Right lobe of liver (tissue), 6 donors: ENCODE results near the gene PHF3. TPM values are rescaled to one million over a fixed set of nuclear protein-coding genes. Genes with fewer than 3 reads are reported as not detected.
A peak's percentile ranks its signal among the peaks of the same experiment; 100 is the strongest.
"Not testable (repeated sequence)": the region's sequence is repeated elsewhere in the genome, so short reads cannot be mapped to it uniquely, and the experiment has no call there.

Source experiments
- ATAC-seq, 4 donors: fragments of 200-7000 bp; cut with Tn5 transposase; one replicate each; pipeline ENCODE4 v1.9.1; 2020; ENCODE audit warnings: mild to moderate bottlenecking in 4 of 4, moderate library complexity in 4 of 4
- DNase-seq, 3 donors: peaks; one replicate each; pipeline ENCODE4 v3.0.0-alpha.2; 2020
- H3K27ac ChIP-seq, 3 donors: fragments of 200-600 bp; one replicate each; pipeline ENCODE4 v1.8.0; 2022
- H3K27me3 ChIP-seq, 2 donors: fragments of 200-600 bp; one replicate each; pipeline ENCODE4 v1.8.0; 2022
- H3K36me3 ChIP-seq, 4 donors: fragments of 200-600 bp; sonication (generic) in 1 of 4; one replicate each; pipeline versions ENCODE4 v1.5.1 to v1.8.0; 2017 to 2022; ENCODE audit warnings: control low read depth in 1 of 4
- H3K4me1 ChIP-seq, 4 donors: fragments of 200-600 bp; sonication (generic) in 1 of 4; one replicate each; pipeline versions ENCODE4 v1.5.1 to v1.8.0; 2017 to 2022; ENCODE audit warnings: control low read depth in 1 of 4
- H3K4me3 ChIP-seq, 3 donors: fragments of 200-600 bp; one replicate each; pipeline ENCODE4 v1.8.0; 2022
- H3K9me3 ChIP-seq, 4 donors: fragments of 200-600 bp; sonication (generic) in 1 of 4; one replicate each; pipeline versions ENCODE4 v1.5.1 to v1.8.0; 2017 to 2022; ENCODE audit warnings: control low read depth in 1 of 4
- CTCF ChIP-seq, 4 donors: fragments of 200-600 bp in 3 of 4; fragments of 450-650 bp in 1 of 4; IDR thresholded peaks; one replicate each; pipeline versions ENCODE4 v1.5.1 to v1.8.0; 2016 to 2022; ENCODE audit warnings: antibody characterized with exemption in 4 of 4, mild to moderate bottlenecking in 2 of 4
- POLR2A ChIP-seq: fragments of 450-650 bp; IDR thresholded peaks from one replicate; pipeline ENCODE4 v1.6.1; 2017; ENCODE audit warnings: antibody characterized with exemption, mild to moderate bottlenecking
- WGBS: methylation state at CpG from one replicate; pipeline ENCODE4 v1.1.6; 2018; ENCODE audit warnings: low coverage, low lambda C conversion rate; ENCODE audit not compliant: insufficient coverage; ENCODE audit errors: missing lambda C conversion rate; 5-methylcytosine and 5-hydroxymethylcytosine counted together
- intact Hi-C, 2 donors: fragments of 100-400 bp; cut with DNase I; formaldehyde crosslinking; loops; one replicate each; pipeline versions ENCODE4 v1.11.2 to v1.14.1; 2022
- total RNA-seq, 6 experiments: library from RNA; depleted of rRNA in 2 of 6; stranded (reverse); fragments of >200 nt in 2 of 6; fragmentation: NEBNext Ultra II Directional in 3 of 6; extraction: Animal tissue kit (Norgen Biotek cat#: 25700) in 3 of 6; gene quantifications; one replicate each; pipeline versions ENCODE4 v1.1.0 to v1.2.4, GENCODE V29; 2016 to 2023
- donor health status: DM: no; HTN: yes; CAD: no.
- donor health status: DM: no; HTN: no; CAD: no.
- donor health status: DM: no; HTN: no; CAD: no.
- donor health status: DM: no; HTN: yes; CAD: no.
- donor health status: DM: no; HTN: yes; CAD: no.

The PHF3 gene
- total RNA-seq, 6 experiments from 2014 or later = 22.1 to 35.2 (median 31.5) TPM

- no peak overlapping the region for H3K27ac ChIP-seq
- no peak for DNase-seq
- H3K27me3 ChIP-seq = no peaks in the 10 kb centered on the region
- H3K4me3 ChIP-seq = no peak overlapping the region
- ATAC-seq = peak in 3 of 4 donors; percentile 32 to 66 (median 33)
- TF ChIP-seq POLR2A = no peak
- no peak for TF ChIP-seq CTCF (IDR thresholded peaks at IDR 0.05)
- no peaks in the 10 kb centered on the region for H3K36me3 ChIP-seq
- H3K9me3 ChIP-seq = no peaks in the 10 kb centered on the region
- intact Hi-C loops = no loop called here
- peaks cover 0 to 14% (median under 1%) of the 10 kb centered on the region in 4 donors for H3K4me1 ChIP-seq
Observed at GRCh38 chr6:63745784-63746183, 110.2 kb downstream of the PHF3 start.

DNA sequence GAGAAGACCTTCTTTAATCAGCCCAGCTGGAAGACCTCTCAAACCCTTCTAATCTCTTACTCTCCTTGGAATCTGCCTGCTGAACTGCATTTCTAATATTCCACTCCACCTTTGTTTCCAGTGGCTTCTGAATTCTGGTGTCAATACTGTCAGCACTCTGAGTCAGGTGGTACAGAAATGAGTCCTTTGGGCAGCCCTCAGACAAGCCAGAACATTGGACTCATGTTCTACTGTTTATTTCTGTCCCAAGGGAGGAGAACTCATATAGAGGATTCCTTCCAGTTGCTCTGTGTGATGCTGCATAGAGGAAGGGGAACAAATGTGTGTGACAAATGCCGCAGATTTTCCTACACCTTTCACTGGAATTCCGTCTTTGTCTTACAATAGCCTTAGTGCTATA, 114.8 kb downstream of the PHF3 start:
- no peaks in the 10 kb centered on the region for H3K9me3 ChIP-seq
- no peak for TF ChIP-seq CTCF (IDR thresholded peaks at IDR 0.05)
- no peak for TF ChIP-seq POLR2A
- DNase-seq (no peak), ATAC-seq (no peak)
- H3K4me1 ChIP-seq = no peaks in the 10 kb centered on the region
- no peaks in the 10 kb centered on the region for H3K27me3 ChIP-seq
- H3K36me3 ChIP-seq = no peaks in the 10 kb centered on the region
- intact Hi-C loops = no loop called here
- no peak overlapping the region for H3K27ac ChIP-seq
- H3K4me3 ChIP-seq = no peak overlapping the region
- WGBS = 100% methylated on average over 2 of the region's 2 CpGs

DNA sequence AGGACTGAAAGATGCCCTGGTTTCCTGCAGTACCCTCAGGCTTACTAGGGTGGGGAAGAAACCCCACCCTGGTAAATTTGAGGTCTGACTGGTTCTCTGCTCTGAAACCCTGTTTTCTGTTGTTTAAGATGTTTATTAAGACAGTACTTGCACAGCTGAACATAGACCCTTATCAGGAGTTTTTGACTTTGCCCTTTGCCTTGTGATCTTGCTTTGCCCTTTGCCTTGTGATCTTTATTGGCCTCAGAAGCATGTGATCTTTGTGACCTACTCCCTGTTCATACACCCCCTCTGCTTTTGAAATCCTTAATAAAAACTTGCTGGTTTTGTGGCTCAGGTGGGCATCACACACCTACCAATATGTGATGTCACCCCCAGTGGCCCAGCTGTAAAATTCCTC, 121.7 kb downstream of the PHF3 start:
- H3K9me3 ChIP-seq, H3K36me3 ChIP-seq, H3K4me1 ChIP-seq, H3K4me3 ChIP-seq, intact Hi-C loops, H3K27me3 ChIP-seq, DNase-seq, ATAC-seq: not testable (repeated sequence)
- H3K27ac ChIP-seq = peak overlapping the region in 1 of 3 donors; percentile 15

- intact Hi-C loops = no loop called here
- Histone ChIP-seq H3K4me1 (no peaks in the 10 kb centered on the region), H3K36me3 (no peaks in the 10 kb centered on the region), H3K4me3 (no peak overlapping the region), H3K27ac (peak overlapping the region in 1 of 3 donors; percentile 15), H3K27me3 (no peaks in the 10 kb centered on the region), H3K9me3 (peaks cover 0 to 4% (median 0%) of the 10 kb centered on the region in 4 donors)
- TF ChIP-seq POLR2A (no peak), CTCF (IDR thresholded peaks at IDR 0.05) (no peak)
- WGBS = 100% methylated on average over 1 of the region's 1 CpG
- no peak for DNase-seq
- no peak for ATAC-seq
Observed at GRCh38 chr6:63757826-63758225, 122.2 kb downstream of the PHF3 start.

DNA sequence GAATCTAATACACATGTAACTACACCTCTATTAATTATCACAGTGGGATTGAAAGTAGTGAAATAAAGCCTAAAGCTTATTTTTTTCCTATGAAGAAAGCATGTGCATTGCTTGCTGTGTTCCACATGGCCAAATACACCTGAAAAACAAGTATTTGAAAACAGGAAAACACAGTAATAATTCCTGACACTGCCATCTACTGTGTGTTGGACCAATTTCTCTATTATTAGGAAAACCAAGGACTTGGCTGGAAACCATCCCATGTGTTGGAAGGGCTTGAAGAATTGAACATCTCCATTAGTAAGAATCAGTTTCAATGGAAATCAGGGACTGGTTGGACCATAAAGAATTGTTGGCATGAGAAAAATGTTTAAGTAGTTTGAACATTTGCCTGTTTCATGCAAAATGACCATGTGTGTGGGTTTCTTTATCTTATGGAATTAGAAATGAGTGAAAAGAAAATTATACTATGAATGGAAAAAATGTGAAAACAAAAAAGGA, 124.1 kb downstream of the PHF3 start:
- ATAC-seq = peak; percentile 49 to 64 (median 52)
- no peak for DNase-seq
- intact Hi-C loops = loop anchor here in 1 of 2 donors (10.0 kb wide), 1 partner anchor 165 kb away; no protein-coding TSS in a partner anchor
- peak; percentile 9 to 33 (median 22) for TF ChIP-seq CTCF (IDR thresholded peaks at IDR 0.05)
- no peak for TF ChIP-seq POLR2A
- no peaks in the 10 kb centered on the region for H3K4me1 ChIP-seq
- no peaks in the 10 kb centered on the region for H3K36me3 ChIP-seq
- H3K4me3 ChIP-seq = no peak overlapping the region
- no peaks in the 10 kb centered on the region for H3K27me3 ChIP-seq
- H3K9me3 ChIP-seq = peaks cover 0 to 4% (median 0%) of the 10 kb centered on the region in 4 donors
- H3K27ac ChIP-seq = no peak overlapping the region
